ENCODE measurements around the gene SMYD3. TPM values are rescaled to one million over a fixed set of nuclear protein-coding genes. Genes with fewer than 3 reads are reported as not detected.

The SMYD3 gene
- total and polyA plus RNA-seq, 10 of the 15 experiments (the other 5 are each of a cell fraction or from before 2014, with no cell fraction given): 18.3 to 54.0 (median 24.8) TPM

GRCh38 chr1:245773344-245773743 is 733.7 kb downstream of the SMYD3 start:
- Histone ChIP-seq H3K79me2 (ENCODE audit: control insufficient read depth, insufficient read depth, low read length) (no peaks in the 10 kb centered on the region), H3K27ac (ENCODE audit: control insufficient read depth, insufficient read depth) (no peak overlapping the region), H3K4me1 (ENCODE audit: control insufficient read depth, insufficient read depth, low read length) (no peaks in the 10 kb centered on the region), H3K4me2 (ENCODE audit: control insufficient read depth, insufficient read depth) (no peak overlapping the region), H3K36me3 (ENCODE audit: control insufficient read depth in 2 of 2, insufficient read depth in 2 of 2, low read length in 1 of 2) (no peaks in the 10 kb centered on the region), H3K9me3 (replicated peaks; ENCODE audit: control insufficient read depth, insufficient read depth, low read length) (no peaks in the 10 kb centered on the region), H3K9ac (ENCODE audit: control insufficient read depth, insufficient read depth, low read length) (no peak overlapping the region), H2AFZ (ENCODE audit: control insufficient read depth, low read depth, low read length) (no peak overlapping the region), H3K4me3 (no peak overlapping the region), H3K27me3 (replicated peaks in 1 of 2; ENCODE audit: control insufficient read depth in 2 of 2, insufficient read depth in 2 of 2, low read length in 1 of 2) (no peaks in the 10 kb centered on the region), H4K20me1 (ENCODE audit: control insufficient read depth, insufficient read depth) (no peaks in the 10 kb centered on the region)
- 98% methylated on average over 3 of the region's 3 CpGs for WGBS (ENCODE audit: insufficient coverage, insufficient replicate concordance, low lambda C conversion rate, missing lambda C conversion rate)
- no peak for DNase-seq (ENCODE audit: low read depth, low spot score)
- intact Hi-C loops (cut with micrococcal nuclease; ENCODE audit: unreplicated experiment) (no loop called here), in situ Hi-C loops (cut with MboI) (no loop called here)
- ChIA-PET SMC1A (ENCODE audit: uncharacterized antibody, unreplicated experiment) (no interaction called here), POLR2A (no interaction called here), CTCF (no interaction called here), RAD21 (ENCODE audit: unreplicated experiment) (no interaction called here)
- BruUV-seq (replicated peaks): no TSS peak
- no peak for ATAC-seq
- no peak for FAIRE-seq
- TF ChIP-seq EP300 (IDR thresholded peaks at IDR 0.05; ENCODE audit: borderline replicate concordance in 1 of 2, control insufficient read depth in 1 of 2, low read depth in 2 of 2, low read length in 2 of 2): no peak
- TF ChIP-seq CTCF (IDR thresholded peaks at IDR 0.05 in 2 of 3, conservative IDR thresholded peaks at IDR 0.05 in 1 of 3; ENCODE audit: control insufficient read depth in 2 of 3, extremely low read depth in 1 of 3, insufficient read depth in 1 of 3, low read depth in 3 of 3, low read length in 3 of 3): no peak
- TF ChIP-seq STAT3 (IDR thresholded peaks at IDR 0.05; ENCODE audit: low read depth, low read length): no peak
- no peak for TF ChIP-seq MYB (IDR thresholded peaks at IDR 0.05; ENCODE audit: borderline replicate concordance, low read depth, low read length)
- TF ChIP-seq BCL11A (IDR thresholded peaks at IDR 0.05; ENCODE audit: low read depth, low read length): no peak
- TF ChIP-seq RELB (IDR thresholded peaks at IDR 0.05; ENCODE audit: low read depth): no peak
- TF ChIP-seq DPF2 (IDR thresholded peaks at IDR 0.05): no peak
- TF ChIP-seq TCF12 (IDR thresholded peaks at IDR 0.05; ENCODE audit: low read depth, low read length): no peak
- no peak for TF ChIP-seq MTA3 (IDR thresholded peaks at IDR 0.05; ENCODE audit: borderline replicate concordance, low read length)
- no peak for TF ChIP-seq WRNIP1 (IDR thresholded peaks at IDR 0.05; ENCODE audit: borderline replicate concordance, low read depth, low read length)
- no peak for TF ChIP-seq IRF4 (IDR thresholded peaks at IDR 0.05; ENCODE audit: low read depth, low read length)
- no peak for TF ChIP-seq SMAD5 (IDR thresholded peaks at IDR 0.05; ENCODE audit: low read depth)
- no peak for TF ChIP-seq CEBPZ (IDR thresholded peaks at IDR 0.05; ENCODE audit: low read depth, low read length)
- no peak for TF ChIP-seq POU2F2 (IDR thresholded peaks at IDR 0.05; ENCODE audit: borderline replicate concordance, low read depth, low read length)
- TF ChIP-seq PRDM15 (CRISPR knock-in tag; IDR thresholded peaks at IDR 0.05): no peak
